GM23248 (cell line): ENCODE measurements around the gene SIK3.
"Not testable (repeated sequence)": the region's sequence is repeated elsewhere in the genome, so short reads cannot be mapped to it uniquely, and the experiment has no call there.

Experiments
- EZH2 ChIP-seq: fragments of 200-600 bp; sonication (generic); IDR thresholded peaks from 2 replicates; pipeline ENCODE4 v1.6.1; 2018; ENCODE audit warnings: antibody characterized with exemption, mild to moderate bottlenecking; ENCODE audit not compliant: insufficient read depth, poor library complexity, severe bottlenecking
- EZH2phosphoT487 ChIP-seq: fragments of 200-600 bp; sonication (generic); IDR thresholded peaks from 2 replicates; pipeline ENCODE4 v1.6.1; 2018; ENCODE audit warnings: antibody characterized with exemption, moderate library complexity, mild to moderate bottlenecking, low read depth; ENCODE audit not compliant: insufficient read depth

- not testable (repeated sequence) for TF ChIP-seq EZH2, EZH2phosphoT487
These were observed 51.6 kb downstream of the SIK3 start for GRCh38 chr11:117046627-117047026.
